Renal pelvis (tissue), 4 donors: ENCODE data around the gene PPM1H. TPM values are rescaled to one million over a fixed set of nuclear protein-coding genes. Genes with fewer than 3 reads are reported as not detected.
A peak's percentile ranks its signal among the peaks of the same experiment; 100 is the strongest.

ENCODE experiments used
- DNase-seq: peaks from one replicate; pipeline ENCODE4 v3.0.0-alpha.2; 2013
- polyA plus RNA-seq, 3 donors: library from polyadenylated mRNA; unstranded; fragments of 120-200 nt; gene quantifications; one replicate each; pipeline ENCODE4 v1.2.1, GENCODE V29; 2013; ENCODE audit not compliant: insufficient read length in 3 of 3

The PPM1H gene
- polyA plus RNA-seq, 3 donors = 27.7 to 28.9 (median 27.7) TPM

DNA sequence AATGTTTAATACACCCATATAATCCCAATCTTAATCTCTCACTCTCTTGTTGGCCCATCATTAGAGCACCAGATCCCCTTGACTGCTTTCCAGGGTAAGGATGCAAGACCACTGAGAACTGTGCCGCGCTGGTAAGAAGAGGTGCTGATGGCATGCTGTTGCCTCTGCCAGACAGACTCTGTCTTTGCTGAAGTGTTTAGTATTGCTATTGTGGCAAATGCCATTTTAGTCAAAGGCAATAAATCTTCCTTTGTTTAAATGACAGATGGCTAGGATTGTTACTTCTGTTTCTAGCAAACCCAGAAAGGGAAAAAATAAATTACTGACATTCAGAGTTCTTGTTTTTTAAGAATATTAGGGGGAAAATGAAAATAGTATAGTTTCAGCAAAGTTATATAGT is 316.0 kb downstream of the PPM1H start:
- no peak for DNase-seq

GRCh38 chr12:62618319-62618718 is 316.6 kb downstream of the PPM1H start:
- DNase-seq = no peak

GRCh38 chr12:62613081-62613480 is 321.9 kb downstream of the PPM1H start:
- DNase-seq = no peak

- no peak for DNase-seq
Observed at GRCh38 chr12:62606654-62607053, 328.3 kb downstream of the PPM1H start.

GRCh38 chr12:62605981-62606380 is 329.0 kb downstream of the PPM1H start:
- DNase-seq = no peak

GRCh38 chr12:62604871-62605270 is 330.1 kb downstream of the PPM1H start:
- no peak for DNase-seq

DNA sequence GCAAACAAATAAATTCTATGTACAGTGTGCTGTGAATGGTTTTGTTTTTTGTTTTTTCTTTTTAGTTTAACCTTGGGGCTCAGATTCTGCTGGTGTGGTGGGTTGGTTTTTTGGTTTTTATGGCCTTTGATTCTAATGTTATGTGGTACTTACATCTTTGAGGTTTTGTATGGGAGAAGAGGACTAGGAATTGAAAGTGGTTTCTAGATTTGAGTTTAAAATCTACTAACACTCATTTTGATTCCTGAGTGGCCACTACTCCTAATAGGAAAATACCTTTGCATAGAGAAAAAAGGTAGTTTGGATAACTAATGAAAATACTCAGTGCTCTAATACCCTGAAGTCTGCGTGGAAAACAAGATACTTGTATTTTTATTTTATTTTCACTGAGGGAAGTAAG is 330.6 kb downstream of the PPM1H start:
- DNase-seq = no peak

GRCh38 chr12:62603811-62604098 is 331.2 kb downstream of the PPM1H start:
- DNase-seq = no peak

DNA sequence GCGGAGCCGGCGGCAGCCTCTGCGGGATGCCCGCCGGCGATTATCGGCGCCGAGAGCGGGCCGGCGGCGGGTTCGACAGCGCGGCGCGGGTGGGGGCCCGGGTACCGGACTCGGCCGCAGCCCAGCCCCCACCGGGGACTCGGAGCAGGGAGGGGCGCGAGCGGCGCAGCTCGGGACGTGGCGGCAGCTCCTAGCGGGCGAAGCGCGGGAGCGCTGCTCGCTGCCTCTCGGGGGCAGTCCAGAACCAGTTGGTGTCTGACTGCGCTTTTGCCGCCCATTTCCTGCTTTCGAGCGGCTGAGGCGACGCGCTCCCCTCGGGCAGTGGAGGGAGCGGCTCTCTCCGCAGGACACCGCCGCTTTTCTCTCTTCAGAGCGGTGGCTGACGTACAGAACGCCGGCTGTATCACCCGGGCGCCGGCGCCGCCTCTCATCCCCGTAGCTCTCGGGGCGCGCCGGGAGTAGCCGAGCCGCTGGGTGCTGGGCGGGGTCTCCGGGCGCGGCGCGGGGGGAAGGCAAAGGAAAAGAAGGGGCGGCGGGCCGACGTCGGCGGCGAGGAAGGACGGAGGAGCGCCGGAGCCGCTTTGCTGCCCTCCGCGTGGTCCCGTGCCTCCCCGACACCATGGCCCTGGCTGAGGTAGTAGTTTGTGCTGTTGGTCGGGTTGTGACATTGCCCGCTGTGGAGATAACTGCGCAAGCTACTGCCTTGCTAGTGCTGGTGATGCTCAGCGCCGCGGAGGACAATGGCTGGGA is 331.7 kb downstream of the PPM1H start:
- DNase-seq = peak; percentile 87

DNA sequence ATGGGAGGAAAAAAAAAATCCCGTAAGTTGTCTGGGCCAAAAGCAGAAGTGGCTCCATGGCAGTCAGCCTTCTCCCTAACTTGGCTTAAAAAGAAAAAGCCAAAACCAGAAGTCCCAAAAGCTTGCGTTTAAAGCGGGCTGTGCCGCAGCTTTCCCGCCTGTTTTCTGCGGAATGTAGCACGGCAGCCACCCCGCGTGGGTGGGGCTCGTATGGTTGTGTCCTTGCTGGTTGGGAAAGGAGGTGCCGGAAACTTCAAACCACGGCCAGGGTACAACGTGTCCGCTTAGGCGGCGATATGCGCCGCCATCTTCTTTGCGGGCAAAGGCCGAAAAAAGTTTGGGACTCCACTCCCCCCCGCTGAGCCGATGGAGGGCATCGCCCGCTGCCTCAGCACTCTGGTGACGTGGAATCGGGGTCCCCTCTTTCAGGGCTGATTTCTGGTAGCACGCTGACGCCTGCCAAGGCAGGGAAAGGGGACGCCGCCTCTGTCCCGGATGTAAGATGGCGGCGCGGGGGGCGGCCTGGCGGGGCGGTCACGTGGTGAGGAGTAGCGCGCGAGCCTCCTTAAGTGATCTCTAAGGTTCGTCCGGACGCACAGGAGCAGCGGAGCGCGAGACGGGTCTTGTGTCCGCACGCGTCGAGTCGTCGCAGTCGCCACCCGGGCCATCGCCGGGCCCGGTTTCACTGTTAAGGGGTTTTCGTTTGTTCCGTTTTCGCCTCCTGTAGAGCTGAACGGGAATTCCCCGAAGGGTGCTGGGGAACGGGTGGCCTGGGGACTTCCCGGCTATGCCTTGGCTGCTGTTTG is 332.5 kb downstream of the PPM1H start:
- DNase-seq = peak; percentile 89

GRCh38 chr12:62601765-62602164 is 333.2 kb downstream of the PPM1H start:
- DNase-seq = no peak

- no peak for DNase-seq
Observed at GRCh38 chr12:62599854-62600437, 335.0 kb downstream of the PPM1H start.

DNA sequence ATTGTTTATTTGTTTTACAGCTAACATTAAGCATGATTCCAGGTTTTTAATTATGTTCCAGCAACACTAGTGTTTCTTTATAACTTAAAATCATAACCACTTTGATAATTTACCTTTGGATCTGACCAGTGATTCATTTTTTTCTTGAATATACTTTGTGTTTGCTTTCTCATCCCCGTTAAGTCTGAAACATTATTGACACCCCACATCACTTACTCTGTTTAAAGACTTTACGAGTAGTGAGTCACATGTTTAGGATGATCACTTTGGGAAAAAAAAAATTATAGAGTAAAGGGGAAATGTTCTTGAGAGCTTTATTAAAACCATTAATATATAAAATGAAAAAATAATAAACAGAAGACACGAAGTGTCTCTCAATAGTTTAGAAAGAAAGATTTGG is 336.1 kb downstream of the PPM1H start:
- no peak for DNase-seq

- no peak for DNase-seq
Observed at GRCh38 chr12:62597253-62597652, 337.7 kb downstream of the PPM1H start.

Other genes starting within 250 kb of the PPM1H start
- 1 to 10 TPM; 5.3 to 8.7 (median 8.4) TPM for gene AVPR1A, start 216.1 kb upstream of the PPM1H start, polyA plus RNA-seq